WTC11 (cell line): Measurements from ENCODE around the gene GALK2. TPM values are rescaled to one million over a fixed set of nuclear protein-coding genes. Genes with fewer than 3 reads are reported as not detected.

Source experiments
- ATAC-seq: fragments of 200-7000 bp; cut with Tn5 transposase; 2 replicates; pipeline ENCODE4 v1.10.0; 2021; ENCODE audit warnings: mild to moderate bottlenecking, moderate library complexity
- CTCF ChIA-PET: fragments of 300-600 bp; sonication (Branson Sonifier 250); formaldehyde crosslinking; loops from one replicate; lab custom pipeline; 2021; ENCODE audit warnings: antibody characterized with exemption; lab: Charles Lee
- POLR2A ChIA-PET: fragments of 350-600 bp; sonication (Branson Sonifier 250); formaldehyde crosslinking; loops from one replicate; lab custom pipeline; 2021; ENCODE audit warnings: antibody characterized with exemption; lab: Charles Lee
- DNase-seq: peaks from one replicate; pipeline ENCODE4 v3.0.0; 2021; ENCODE audit warnings: low spot score
- H3K27ac Mint-ChIP-seq: 2 replicates; pipeline ENCODE4 v1.8.0; 2021; ENCODE audit warnings: mixed read lengths
- H3K27me3 Mint-ChIP-seq: 2 replicates; pipeline ENCODE4 v1.8.0; 2021; ENCODE audit warnings: low read depth, mild to moderate bottlenecking, moderate library complexity, mixed read lengths
- H3K36me3 Mint-ChIP-seq: 2 replicates; pipeline ENCODE4 v1.8.0; 2021; ENCODE audit warnings: mixed read lengths
- H3K4me1 Mint-ChIP-seq: 2 replicates; pipeline ENCODE4 v1.8.0; 2022; ENCODE audit warnings: mixed read lengths
- H3K4me3 Mint-ChIP-seq: 2 replicates; pipeline ENCODE4 v1.8.0; 2021; ENCODE audit warnings: mild to moderate bottlenecking, moderate library complexity, mixed read lengths
- H3K9me3 Mint-ChIP-seq: 2 replicates; pipeline ENCODE4 v1.8.0; 2021; ENCODE audit warnings: mixed read lengths
- ATF1 ChIP-seq: sonication (generic); formaldehyde crosslinking; IDR thresholded peaks from 2 replicates; pipeline ENCODE4 v1.8.1; 2023; ENCODE audit warnings: mild to moderate bottlenecking, moderate library complexity, missing genetic modification reagents
- E2F4 ChIP-seq: sonication (generic); formaldehyde crosslinking; IDR thresholded peaks from 2 replicates; pipeline ENCODE4 v1.8.1; 2022; ENCODE audit warnings: low read depth, mild to moderate bottlenecking, moderate library complexity, missing genetic modification reagents, borderline replicate concordance
- FOXJ3 ChIP-seq: sonication (generic); formaldehyde crosslinking; IDR thresholded peaks from 2 replicates; pipeline ENCODE4 v1.9.0; 2021; ENCODE audit warnings: missing genetic modification reagents, mild to moderate bottlenecking, borderline replicate concordance
- FOXP1 ChIP-seq: sonication (generic); formaldehyde crosslinking; IDR thresholded peaks from 2 replicates; pipeline ENCODE4 v1.8.0; 2022; ENCODE audit warnings: missing genetic modification reagents, mild to moderate bottlenecking, moderate library complexity, borderline replicate concordance
- GTF2I ChIP-seq: fragments of 250-450 bp; sonication (Bioruptor Pico); conservative IDR thresholded peaks from 2 replicates; pipeline ENCODE4 v1.4.0; 2021; ENCODE audit warnings: mild to moderate bottlenecking
- KAT7 ChIP-seq: sonication (generic); formaldehyde crosslinking; IDR thresholded peaks from 2 replicates; pipeline ENCODE4 v1.8.1; 2023; ENCODE audit warnings: missing genetic modification reagents, mild to moderate bottlenecking, borderline replicate concordance
- MLX ChIP-seq: sonication (generic); formaldehyde crosslinking; IDR thresholded peaks from 2 replicates; pipeline ENCODE4 v1.8.1; 2023; ENCODE audit warnings: mild to moderate bottlenecking, missing genetic modification reagents, moderate library complexity
- SMAD3 ChIP-seq: sonication (generic); formaldehyde crosslinking; IDR thresholded peaks from 2 replicates; pipeline ENCODE4 v1.8.0; 2022; ENCODE audit warnings: missing genetic modification reagents, mild to moderate bottlenecking, borderline replicate concordance
- TEAD1 ChIP-seq: sonication (generic); formaldehyde crosslinking; IDR thresholded peaks from 2 replicates; pipeline ENCODE4 v1.8.0; 2022; ENCODE audit warnings: mild to moderate bottlenecking, missing genetic modification reagents
- TEAD4 ChIP-seq: sonication (generic); formaldehyde crosslinking; IDR thresholded peaks from 2 replicates; pipeline ENCODE4 v1.8.0; 2022; ENCODE audit warnings: mild to moderate bottlenecking, missing genetic modification reagents
- ZNF263 ChIP-seq: sonication (generic); formaldehyde crosslinking; IDR thresholded peaks from 2 replicates; pipeline ENCODE4 v1.8.1; 2022; ENCODE audit warnings: low read depth, mild to moderate bottlenecking, moderate library complexity, missing genetic modification reagents
- ZNF512 ChIP-seq: sonication (generic); formaldehyde crosslinking; IDR thresholded peaks from 2 replicates; pipeline ENCODE4 v1.8.1; 2022; ENCODE audit warnings: missing genetic modification reagents, borderline replicate concordance
- ZNF671 ChIP-seq: fragments of 250-450 bp; sonication (Bioruptor Pico); IDR thresholded peaks from 2 replicates; pipeline ENCODE4 v1.8.0; 2021; ENCODE audit warnings: mild to moderate bottlenecking
- ZSCAN18 ChIP-seq: fragments of 250-450 bp; sonication (Bioruptor Pico); IDR thresholded peaks from 2 replicates; pipeline ENCODE4 v2.1.2; 2022; ENCODE audit warnings: mild to moderate bottlenecking, moderate library complexity
- total RNA-seq: library from RNA; stranded (reverse); gene quantifications from 3 replicates; pipeline ENCODE4 v1.2.3, GENCODE V29; 2021
- TF ChIP-seq, protein P1 (sequence below): sonication (generic); formaldehyde crosslinking; IDR thresholded peaks from 2 replicates; pipeline ENCODE4 v1.8.0; 2023; ENCODE audit warnings: mild to moderate bottlenecking, missing genetic modification reagents
- TF ChIP-seq, protein P2 (sequence below): sonication (generic); formaldehyde crosslinking; IDR thresholded peaks from 2 replicates; pipeline ENCODE4 v1.8.0; 2023; ENCODE audit warnings: missing genetic modification reagents

Gene GALK2
- total RNA-seq, 1 experiment from 2014 or later, result 16.9 TPM

DNA sequence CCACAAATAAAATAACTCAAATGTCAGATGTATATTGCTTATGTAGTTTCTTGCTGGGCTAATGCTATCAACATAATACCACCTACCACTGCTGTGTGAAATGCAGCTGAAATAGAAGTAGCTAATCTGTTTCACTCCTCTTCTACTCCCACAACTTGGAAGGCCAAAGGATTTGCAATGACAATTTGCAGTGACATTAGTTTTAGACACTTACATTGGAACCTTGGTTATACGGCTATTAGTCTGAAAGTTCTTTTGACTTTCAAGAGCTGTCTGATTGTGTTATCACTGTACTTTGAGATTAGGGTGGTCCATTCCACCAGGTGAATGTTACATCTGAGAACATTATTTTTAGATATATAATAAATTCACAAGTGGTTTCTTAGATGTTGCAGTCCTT is 48.1 kb upstream of the GALK2 start (continued):
- TF ChIP-seq ZSCAN18 (CRISPR knock-in tag), result no peak
- TF ChIP-seq ZNF263 (CRISPR knock-in tag), result no peak
- TF ChIP-seq KAT7 (CRISPR knock-in tag), result no peak
- TF ChIP-seq ZNF671 (CRISPR knock-in tag), result no peak
- TF ChIP-seq TEAD1 (CRISPR knock-in tag), result no peak
- TF ChIP-seq GTF2I (CRISPR knock-in tag), result no peak
- no peak for TF ChIP-seq MLX (CRISPR knock-in tag)
- no peak for TF ChIP-seq TEAD4 (CRISPR knock-in tag)
- TF ChIP-seq, all 79 proteins: peak for 0

DNA sequence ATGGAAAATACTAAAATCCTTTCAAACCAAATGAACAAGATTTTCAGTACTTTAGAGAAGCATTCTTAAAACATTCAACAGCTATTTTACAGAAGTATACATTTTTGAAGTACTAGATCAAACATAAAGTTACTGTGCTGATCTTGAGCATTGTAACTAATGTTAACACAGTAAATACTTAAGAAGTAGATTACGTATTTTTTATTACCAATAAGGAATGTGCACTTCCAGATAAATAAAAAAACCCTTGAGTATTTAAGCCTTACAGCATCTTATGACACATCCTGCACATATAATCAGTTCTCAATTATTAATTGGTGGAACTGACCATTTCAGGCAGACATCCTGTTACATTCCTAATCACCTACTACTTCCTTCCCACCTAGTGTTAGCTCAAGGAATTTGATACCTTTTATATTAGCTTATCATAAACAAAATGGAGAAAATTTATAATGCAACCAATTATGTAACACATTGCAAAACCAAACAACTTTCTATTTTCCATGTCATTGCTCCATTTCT is 47.4 kb upstream of the GALK2 start:
- H3K9me3 Mint-ChIP-seq, result no peaks in the 10 kb centered on the region
- no peak for DNase-seq
- H3K27me3 Mint-ChIP-seq, result no peaks in the 10 kb centered on the region
- TF ChIP-seq FOXP1 (CRISPR knock-in tag), result no peak
- no peak for TF ChIP-seq ATF1 (CRISPR knock-in tag)
- TF ChIP-seq, protein P1, sequence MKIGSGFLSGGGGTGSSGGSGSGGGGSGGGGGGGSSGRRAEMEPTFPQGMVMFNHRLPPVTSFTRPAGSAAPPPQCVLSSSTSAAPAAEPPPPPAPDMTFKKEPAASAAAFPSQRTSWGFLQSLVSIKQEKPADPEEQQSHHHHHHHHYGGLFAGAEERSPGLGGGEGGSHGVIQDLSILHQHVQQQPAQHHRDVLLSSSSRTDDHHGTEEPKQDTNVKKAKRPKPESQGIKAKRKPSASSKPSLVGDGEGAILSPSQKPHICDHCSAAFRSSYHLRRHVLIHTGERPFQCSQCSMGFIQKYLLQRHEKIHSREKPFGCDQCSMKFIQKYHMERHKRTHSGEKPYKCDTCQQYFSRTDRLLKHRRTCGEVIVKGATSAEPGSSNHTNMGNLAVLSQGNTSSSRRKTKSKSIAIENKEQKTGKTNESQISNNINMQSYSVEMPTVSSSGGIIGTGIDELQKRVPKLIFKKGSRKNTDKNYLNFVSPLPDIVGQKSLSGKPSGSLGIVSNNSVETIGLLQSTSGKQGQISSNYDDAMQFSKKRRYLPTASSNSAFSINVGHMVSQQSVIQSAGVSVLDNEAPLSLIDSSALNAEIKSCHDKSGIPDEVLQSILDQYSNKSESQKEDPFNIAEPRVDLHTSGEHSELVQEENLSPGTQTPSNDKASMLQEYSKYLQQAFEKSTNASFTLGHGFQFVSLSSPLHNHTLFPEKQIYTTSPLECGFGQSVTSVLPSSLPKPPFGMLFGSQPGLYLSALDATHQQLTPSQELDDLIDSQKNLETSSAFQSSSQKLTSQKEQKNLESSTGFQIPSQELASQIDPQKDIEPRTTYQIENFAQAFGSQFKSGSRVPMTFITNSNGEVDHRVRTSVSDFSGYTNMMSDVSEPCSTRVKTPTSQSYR (CRISPR knock-in tag), result no peak
- TF ChIP-seq, protein P2, sequence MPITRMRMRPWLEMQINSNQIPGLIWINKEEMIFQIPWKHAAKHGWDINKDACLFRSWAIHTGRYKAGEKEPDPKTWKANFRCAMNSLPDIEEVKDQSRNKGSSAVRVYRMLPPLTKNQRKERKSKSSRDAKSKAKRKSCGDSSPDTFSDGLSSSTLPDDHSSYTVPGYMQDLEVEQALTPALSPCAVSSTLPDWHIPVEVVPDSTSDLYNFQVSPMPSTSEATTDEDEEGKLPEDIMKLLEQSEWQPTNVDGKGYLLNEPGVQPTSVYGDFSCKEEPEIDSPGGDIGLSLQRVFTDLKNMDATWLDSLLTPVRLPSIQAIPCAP (CRISPR knock-in tag), result no peak
- TF ChIP-seq FOXJ3 (CRISPR knock-in tag), result no peak
- TF ChIP-seq E2F4 (CRISPR knock-in tag), result no peak
- TF ChIP-seq ZNF512 (CRISPR knock-in tag), result no peak
- no peak for TF ChIP-seq SMAD3 (CRISPR knock-in tag)
- TF ChIP-seq, all 79 proteins: peak for 0
- ATAC-seq, result no peak
- ChIA-PET CTCF (interaction anchor here (1.1 kb wide), 1 partner anchor 147 kb away, joined by 4 read pairs; no protein-coding TSS in a partner anchor), POLR2A (no interaction called here)
- Mint-ChIP-seq H3K4me3 (no peak overlapping the region), H3K36me3 (peaks cover 6% of the 10 kb centered on the region), H3K4me1 (peaks cover 6% of the 10 kb centered on the region), H3K27ac (no peak overlapping the region)
